ENCODE data around the gene ORC4.

The ORC4 gene

GRCh38 chr2:148052687-148053086, 32.1 kb upstream of the ORC4 start:
- TF ChIP-seq, protein P1, sequence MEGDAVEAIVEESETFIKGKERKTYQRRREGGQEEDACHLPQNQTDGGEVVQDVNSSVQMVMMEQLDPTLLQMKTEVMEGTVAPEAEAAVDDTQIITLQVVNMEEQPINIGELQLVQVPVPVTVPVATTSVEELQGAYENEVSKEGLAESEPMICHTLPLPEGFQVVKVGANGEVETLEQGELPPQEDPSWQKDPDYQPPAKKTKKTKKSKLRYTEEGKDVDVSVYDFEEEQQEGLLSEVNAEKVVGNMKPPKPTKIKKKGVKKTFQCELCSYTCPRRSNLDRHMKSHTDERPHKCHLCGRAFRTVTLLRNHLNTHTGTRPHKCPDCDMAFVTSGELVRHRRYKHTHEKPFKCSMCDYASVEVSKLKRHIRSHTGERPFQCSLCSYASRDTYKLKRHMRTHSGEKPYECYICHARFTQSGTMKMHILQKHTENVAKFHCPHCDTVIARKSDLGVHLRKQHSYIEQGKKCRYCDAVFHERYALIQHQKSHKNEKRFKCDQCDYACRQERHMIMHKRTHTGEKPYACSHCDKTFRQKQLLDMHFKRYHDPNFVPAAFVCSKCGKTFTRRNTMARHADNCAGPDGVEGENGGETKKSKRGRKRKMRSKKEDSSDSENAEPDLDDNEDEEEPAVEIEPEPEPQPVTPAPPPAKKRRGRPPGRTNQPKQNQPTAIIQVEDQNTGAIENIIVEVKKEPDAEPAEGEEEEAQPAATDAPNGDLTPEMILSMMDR (IDR thresholded peaks at IDR 0.05; ENCODE audit: unreplicated experiment in 3 of 3) = no peak
- H3K36me3 Mint-ChIP-seq (ENCODE audit: low read depth) = peaks cover 22% of the 10 kb centered on the region
- H3K4me3 Mint-ChIP-seq = no peak overlapping the region
- H3K9me3 Mint-ChIP-seq = peaks cover 6% of the 10 kb centered on the region
- H3K4me1 Mint-ChIP-seq = peaks cover 9% of the 10 kb centered on the region
- no peaks in the 10 kb centered on the region for H3K27me3 Mint-ChIP-seq (ENCODE audit: low read depth)
- no peak overlapping the region for H3K27ac Mint-ChIP-seq

DNA sequence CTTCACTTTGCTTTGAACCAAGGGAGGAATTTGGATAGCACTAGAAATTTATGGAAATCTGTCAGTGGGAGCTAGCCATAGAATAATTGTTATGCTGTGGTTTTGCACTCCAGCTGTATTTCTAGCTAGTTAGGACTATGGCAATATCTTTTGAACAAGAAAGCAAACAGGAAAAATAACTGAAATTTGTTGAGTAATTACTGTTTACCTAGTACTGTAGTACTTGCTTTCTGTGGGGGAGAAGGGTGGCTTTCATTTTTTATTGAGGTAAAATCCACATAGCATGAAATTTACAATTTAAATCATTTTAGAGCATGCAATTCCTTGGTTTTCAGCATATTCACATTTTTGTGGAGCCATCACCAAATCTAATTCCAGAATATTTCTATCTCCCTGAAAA, 28.7 kb upstream of the ORC4 start:
- Mint-ChIP-seq H3K36me3 (ENCODE audit: low read depth) (peaks cover 14% of the 10 kb centered on the region), H3K4me3 (no peak overlapping the region), H3K4me1 (peaks cover 9% of the 10 kb centered on the region), H3K9me3 (peaks cover 6% of the 10 kb centered on the region), H3K27ac (no peak overlapping the region), H3K27me3 (ENCODE audit: low read depth) (no peaks in the 10 kb centered on the region)
- TF ChIP-seq, protein P1 (IDR thresholded peaks at IDR 0.05; ENCODE audit: unreplicated experiment in 3 of 3) = no peak

GRCh38 chr2:148048475-148049221, 28.1 kb upstream of the ORC4 start:
- Mint-ChIP-seq H3K27me3 (ENCODE audit: low read depth) (no peaks in the 10 kb centered on the region), H3K36me3 (ENCODE audit: low read depth) (peaks cover 14% of the 10 kb centered on the region), H3K9me3 (peaks cover 6% of the 10 kb centered on the region), H3K4me3 (no peak overlapping the region), H3K27ac (no peak overlapping the region), H3K4me1 (peaks cover 9% of the 10 kb centered on the region)
- TF ChIP-seq, protein P1 (IDR thresholded peaks at IDR 0.05; ENCODE audit: unreplicated experiment in 3 of 3) = no peak

DNA sequence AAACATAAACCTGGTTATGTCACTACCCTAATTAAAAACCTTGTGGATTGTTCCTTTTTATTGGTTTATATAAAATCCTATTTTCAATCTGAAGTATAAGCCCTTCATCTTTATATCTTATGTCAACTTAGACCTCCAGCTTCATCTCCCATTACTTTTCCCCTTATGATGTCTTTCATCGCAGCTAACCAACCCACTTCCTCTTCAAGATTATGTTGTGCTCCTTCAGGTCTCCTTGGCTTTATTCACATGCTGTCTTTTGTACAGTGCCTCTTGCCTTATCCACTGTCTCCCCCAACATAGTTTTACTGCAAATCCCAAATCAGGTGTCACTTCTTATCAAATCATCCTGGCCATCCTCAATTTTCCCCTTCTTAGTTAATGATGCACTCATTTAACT, 26.3 kb upstream of the ORC4 start:
- no peak overlapping the region for H3K27ac Mint-ChIP-seq
- H3K36me3 Mint-ChIP-seq (ENCODE audit: low read depth) = peaks cover 5% of the 10 kb centered on the region
- no peak overlapping the region for H3K4me3 Mint-ChIP-seq
- no peaks in the 10 kb centered on the region for H3K27me3 Mint-ChIP-seq (ENCODE audit: low read depth)
- H3K9me3 Mint-ChIP-seq = peaks cover 3% of the 10 kb centered on the region
- H3K4me1 Mint-ChIP-seq = peaks cover 9% of the 10 kb centered on the region
- TF ChIP-seq, protein P1 (IDR thresholded peaks at IDR 0.05; ENCODE audit: unreplicated experiment in 3 of 3) = no peak

DNA sequence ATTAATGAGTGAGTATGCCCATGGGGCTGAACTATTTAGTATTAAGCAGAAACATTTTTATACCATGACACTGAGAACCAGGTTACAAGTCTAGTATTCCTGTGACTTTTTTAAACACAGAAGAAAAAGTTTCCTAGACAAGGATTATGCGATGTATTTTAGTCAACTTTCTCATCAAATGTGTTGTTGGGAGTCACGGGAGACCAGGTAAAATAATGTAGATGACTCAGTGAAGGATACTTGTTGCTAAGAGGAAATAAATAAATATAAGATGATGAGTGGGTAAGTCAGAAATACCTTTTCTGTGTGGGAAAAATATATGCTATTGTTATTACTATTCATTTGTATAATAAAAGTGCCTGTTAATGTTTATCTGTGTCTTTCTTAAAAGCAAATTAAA, 23.8 kb upstream of the ORC4 start:
- Mint-ChIP-seq H3K36me3 (ENCODE audit: low read depth) (peaks cover 10% of the 10 kb centered on the region), H3K27ac (no peak overlapping the region), H3K9me3 (no peaks in the 10 kb centered on the region), H3K4me1 (peaks cover 5% of the 10 kb centered on the region), H3K27me3 (ENCODE audit: low read depth) (no peaks in the 10 kb centered on the region), H3K4me3 (no peak overlapping the region)
- TF ChIP-seq, protein P1 (IDR thresholded peaks at IDR 0.05; ENCODE audit: unreplicated experiment in 3 of 3) = no peak

DNA sequence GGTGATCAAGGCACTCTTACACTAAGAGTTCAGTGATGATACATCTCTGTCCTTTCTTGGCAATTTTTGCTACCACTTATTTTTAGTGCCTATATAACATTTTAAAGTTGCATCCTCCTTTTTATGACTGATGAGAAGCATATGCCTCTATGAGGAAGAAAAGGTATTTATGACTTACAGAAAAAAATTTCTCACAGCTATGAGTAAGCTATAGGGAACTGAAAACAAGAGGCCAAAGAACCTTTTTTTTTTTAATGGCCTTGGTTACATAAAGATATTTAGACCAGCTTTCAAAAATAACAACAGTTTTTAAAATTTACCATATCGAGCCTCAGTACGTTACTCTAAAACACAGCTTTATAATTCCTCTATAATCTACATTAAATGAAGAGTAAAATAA, 21.7 kb upstream of the ORC4 start:
- peaks cover 4% of the 10 kb centered on the region for H3K4me1 Mint-ChIP-seq
- H3K9me3 Mint-ChIP-seq = no peaks in the 10 kb centered on the region
- H3K4me3 Mint-ChIP-seq = no peak overlapping the region
- H3K27ac Mint-ChIP-seq = no peak overlapping the region
- H3K27me3 Mint-ChIP-seq (ENCODE audit: low read depth) = no peaks in the 10 kb centered on the region
- peaks cover 10% of the 10 kb centered on the region for H3K36me3 Mint-ChIP-seq (ENCODE audit: low read depth)
- TF ChIP-seq, protein P1 (IDR thresholded peaks at IDR 0.05; ENCODE audit: unreplicated experiment in 3 of 3) = no peak

Data from nephron (organoid).